Adrenal gland (tissue), 12 donors: ENCODE measurements around the gene FBXO24. TPM values are rescaled to one million over a fixed set of nuclear protein-coding genes. Genes with fewer than 3 reads are reported as not detected.
A peak's percentile ranks its signal among the peaks of the same experiment; 100 is the strongest.

Experiments
- DNase-seq, 7 donors: peaks; one replicate each; pipeline ENCODE4 v3.0.0-alpha.2; 2019 to 2020
- H3K27ac ChIP-seq, 5 donors: fragments of 200-600 bp; sonication (generic) in 4 of 5; 1 replicate in 3 of 5; 2 replicates in 2 of 5; pipeline versions ENCODE4 v1.5.1 to v1.8.0; 2016 to 2020; ENCODE audit warnings: mild to moderate bottlenecking in 1 of 5
- H3K27me3 ChIP-seq: fragments of 200-600 bp; 2 replicates; pipeline ENCODE4 v1.8.0; 2021
- H3K36me3 ChIP-seq, 2 donors: fragments of 200-600 bp; replicated peaks in 1 of 2; 1 replicate in 1 of 2; 2 replicates in 1 of 2; pipeline versions ENCODE4 v1.5.1 to v1.8.0; 2018 to 2022
- H3K4me1 ChIP-seq, 2 donors: fragments of 200-600 bp; replicated peaks in 1 of 2; 1 replicate in 1 of 2; 2 replicates in 1 of 2; pipeline versions ENCODE4 v1.5.1 to v1.8.0; 2018 to 2021
- H3K4me3 ChIP-seq, 4 donors: fragments of 200-600 bp; sonication (generic) in 3 of 4; one replicate each; pipeline ENCODE4 v1.5.1; 2016 to 2018
- H3K9me3 ChIP-seq, 3 donors: fragments of 200-600 bp; sonication (generic) in 1 of 3; replicated peaks in 1 of 3; 1 replicate in 2 of 3; 2 replicates in 1 of 3; pipeline versions ENCODE4 v1.5.1 to v1.8.0; 2016 to 2021
- POLR2A ChIP-seq, 2 donors: fragments of 450-650 bp; IDR thresholded peaks; one replicate each; pipeline ENCODE4 v1.6.1; 2017; ENCODE audit warnings: antibody characterized with exemption in 2 of 2, mild to moderate bottlenecking in 2 of 2, moderate library complexity in 1 of 2
- WGBS, 4 donors: extraction: QIAGEN DNeasy Blood & Tissue Kit in 2 of 4; methylation state at CpG; one replicate each; pipeline versions ENCODE4 v1.1.5 to v1.1.7; 2013 to 2017; 5-methylcytosine and 5-hydroxymethylcytosine counted together
- intact Hi-C, 2 donors: fragments of 100-400 bp; cut with DNase I; formaldehyde crosslinking; loops; one replicate each; pipeline versions ENCODE4 v1.14.1 to v1.15.0; 2022 to 2023
- polyA plus RNA-seq, 3 donors: library from polyadenylated mRNA; stranded (reverse); fragments of 200-250 nt in 2 of 3; fragments of 350-450 nt in 1 of 3; fragmentation: Illumina TruSeq in 1 of 3; extraction: RNeasy Lipid Tissue Mini Kit (QIAGEN cat#74804) in 1 of 3; gene quantifications; one replicate each; pipeline ENCODE4 v1.2.3, GENCODE V29; 2013 to 2014
- total RNA-seq, 9 donors: library from RNA; depleted of rRNA in 4 of 9; stranded (reverse); fragments of >200 nt in 4 of 9; fragments of 120-200 nt in 1 of 9; fragmentation: NEBNext Ultra II Directional in 1 of 9; extraction: Animal tissue kit (Norgen Biotek cat#: 25700) in 1 of 9; gene quantifications; one replicate each; pipeline versions ENCODE4 v1.1.0 to v1.2.4, GENCODE V29; 2013 to 2023
- TF ChIP-seq, protein P1 (sequence below), 6 experiments: fragments of 450-650 bp in 4 of 6; fragments of 200-600 bp in 2 of 6; sonication (generic) in 1 of 6; IDR thresholded peaks; 1 replicate in 5 of 6; 2 replicates in 1 of 6; pipeline versions ENCODE4 v1.5.1 to v1.8.0; 2016 to 2021; ENCODE audit warnings: antibody characterized with exemption in 6 of 6, mild to moderate bottlenecking in 2 of 6, moderate library complexity in 1 of 6
- donor health status: healthy with polysubstance abuse.
- donor health status: Bipolar disorder and iron deficiency.
- donor health status: DM: yes; HTN: yes; CAD: no.
- donor health status: DM: no; HTN: no; CAD: no.
- donor health status: DM: no; HTN: no; CAD: no.
- donor health status: DM: yes; HTN: yes; CAD: no.

FBXO24 gene
- total and polyA plus RNA-seq, 12 donors, result 0.16 to 2.8 (median 0.89) TPM; not detected in 2

DNA sequence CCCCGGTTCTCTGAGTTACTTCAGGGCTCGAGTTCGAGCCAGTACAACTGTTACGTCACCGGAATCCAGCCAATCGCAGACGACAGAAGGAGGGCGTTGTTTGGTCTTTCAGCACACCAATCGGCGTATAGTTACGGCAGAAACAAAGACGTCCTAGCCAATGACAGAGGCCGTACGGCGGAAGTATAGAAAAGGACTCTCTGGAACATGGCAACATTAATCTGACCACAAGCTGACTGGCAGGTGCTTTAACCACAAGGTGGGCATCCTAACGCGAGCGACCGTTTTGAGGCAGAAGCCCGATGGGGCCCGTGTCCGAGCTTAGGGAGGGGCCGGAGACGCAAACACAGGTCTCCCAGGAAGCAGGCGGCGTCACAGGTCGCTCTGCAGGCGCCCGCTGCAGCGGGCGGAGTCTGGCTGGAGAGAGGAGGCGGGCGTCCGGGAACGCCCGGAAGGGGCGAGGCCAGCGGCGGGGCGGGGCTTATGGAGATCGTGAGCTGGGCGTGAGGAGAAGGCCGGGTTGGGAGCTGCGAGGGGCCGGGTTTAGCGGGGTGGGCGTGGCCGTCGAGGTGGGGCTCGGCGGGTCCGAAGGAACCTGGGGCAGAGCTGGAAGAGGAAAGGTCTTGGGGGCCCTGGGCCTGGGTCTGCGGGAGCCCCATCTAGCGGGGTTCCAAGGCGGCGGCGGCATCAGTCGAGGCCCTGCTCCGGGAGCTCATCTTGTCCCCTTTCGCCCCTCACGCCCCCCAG is 26.0 kb downstream of the FBXO24 start, which contains the start of gene MOSPD3:
Gene MOSPD3 (plus strand): TSS at position 558 of the 747 bp plus-strand sequence. CDS start 252 bp downstream, outside the sequence.
- no peaks in the 10 kb centered on the region for H3K36me3 ChIP-seq
- peak within 1 kb of the TSS in 3 of 4 donors; percentile 75 to 83 (median 77) for H3K4me3 ChIP-seq
- H3K9me3 ChIP-seq, result no peaks in the 10 kb centered on the region
- DNase-seq, result peak; percentile 98 to 100 (median 99)
- WGBS, 4 donors, result 0% methylated on average over 7 to 61 of the region's 61 CpGs
- H3K27me3 ChIP-seq, result no peaks in the 10 kb centered on the region
- H3K4me1 ChIP-seq, result peaks cover 12 to 13% of the 10 kb centered on the region in 2 donors
- peak within 1 kb of the TSS; percentile 78 to 97 (median 90) for H3K27ac ChIP-seq
- intact Hi-C loops, result no loop called here
- TF ChIP-seq POLR2A (IDR thresholded peaks at IDR 0.05), result peak; percentile 83 to 94
- TF ChIP-seq, protein P1, sequence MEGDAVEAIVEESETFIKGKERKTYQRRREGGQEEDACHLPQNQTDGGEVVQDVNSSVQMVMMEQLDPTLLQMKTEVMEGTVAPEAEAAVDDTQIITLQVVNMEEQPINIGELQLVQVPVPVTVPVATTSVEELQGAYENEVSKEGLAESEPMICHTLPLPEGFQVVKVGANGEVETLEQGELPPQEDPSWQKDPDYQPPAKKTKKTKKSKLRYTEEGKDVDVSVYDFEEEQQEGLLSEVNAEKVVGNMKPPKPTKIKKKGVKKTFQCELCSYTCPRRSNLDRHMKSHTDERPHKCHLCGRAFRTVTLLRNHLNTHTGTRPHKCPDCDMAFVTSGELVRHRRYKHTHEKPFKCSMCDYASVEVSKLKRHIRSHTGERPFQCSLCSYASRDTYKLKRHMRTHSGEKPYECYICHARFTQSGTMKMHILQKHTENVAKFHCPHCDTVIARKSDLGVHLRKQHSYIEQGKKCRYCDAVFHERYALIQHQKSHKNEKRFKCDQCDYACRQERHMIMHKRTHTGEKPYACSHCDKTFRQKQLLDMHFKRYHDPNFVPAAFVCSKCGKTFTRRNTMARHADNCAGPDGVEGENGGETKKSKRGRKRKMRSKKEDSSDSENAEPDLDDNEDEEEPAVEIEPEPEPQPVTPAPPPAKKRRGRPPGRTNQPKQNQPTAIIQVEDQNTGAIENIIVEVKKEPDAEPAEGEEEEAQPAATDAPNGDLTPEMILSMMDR (IDR thresholded peaks at IDR 0.05), result peak in 2 of 6 experiments; percentile 11 to 30

GRCh38 chr7:100612730-100613390 is 26.7 kb downstream of the FBXO24 start:
- H3K4me3 ChIP-seq, result peak overlapping the region in 3 of 4 donors; percentile 75 to 83 (median 77)
- peaks cover 12 to 13% of the 10 kb centered on the region in 2 donors for H3K4me1 ChIP-seq
- 0 to 20% (median 3%) methylated on average over 3 to 29 of the region's 29 CpGs for WGBS, 4 donors
- H3K27me3 ChIP-seq, result no peaks in the 10 kb centered on the region
- peak overlapping the region in 2 of 5 donors; percentile 86 to 95 for H3K27ac ChIP-seq
- intact Hi-C loops, result no loop called here
- no peaks in the 10 kb centered on the region for H3K9me3 ChIP-seq
- DNase-seq, result peak in 5 of 7 donors; percentile 35 to 62 (median 40)
- no peaks in the 10 kb centered on the region for H3K36me3 ChIP-seq
- TF ChIP-seq, protein P1 (IDR thresholded peaks at IDR 0.05), result peak in 1 of 6 experiments; percentile 20
- TF ChIP-seq POLR2A (IDR thresholded peaks at IDR 0.05), result no peak

DNA sequence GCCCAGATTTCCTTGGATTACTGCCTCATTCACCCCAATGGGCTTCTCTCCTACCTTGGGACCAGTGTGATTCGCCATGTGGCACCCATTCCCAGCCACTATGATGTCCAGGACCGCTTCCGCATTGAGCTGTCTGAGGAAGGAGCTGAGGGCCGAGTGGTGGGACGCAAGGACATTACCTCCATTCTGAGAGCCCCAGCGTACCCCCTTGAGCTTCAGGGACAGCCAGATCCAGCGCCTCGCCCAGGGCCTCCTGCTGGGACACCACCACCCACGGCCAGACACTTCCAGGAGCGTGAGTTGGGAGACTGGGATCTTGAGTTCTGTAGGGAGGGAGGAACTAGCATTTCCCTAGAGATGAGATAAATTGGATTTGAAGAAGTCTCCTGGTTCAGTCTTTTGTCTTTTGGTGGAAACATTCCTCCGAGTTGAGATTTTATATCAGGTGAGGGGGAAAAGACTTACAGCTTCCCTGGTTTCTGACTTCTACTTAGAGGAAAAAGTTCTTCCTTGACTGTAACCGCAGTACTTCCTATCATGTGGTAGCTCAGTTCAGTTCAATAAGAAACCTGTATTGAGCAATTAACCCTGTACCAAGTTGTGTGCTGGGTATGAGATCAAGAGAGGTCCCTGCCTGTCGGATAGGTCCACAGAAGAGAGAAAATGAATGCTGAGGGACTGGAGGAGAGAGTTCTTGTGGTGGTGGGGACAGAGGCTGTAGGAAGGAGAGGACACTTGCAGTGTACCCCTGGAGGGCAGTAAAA is 27.5 kb downstream of the FBXO24 start:
- Histone ChIP-seq H3K27ac (no peak overlapping the region), H3K27me3 (no peaks in the 10 kb centered on the region), H3K36me3 (no peaks in the 10 kb centered on the region), H3K4me1 (peaks cover 12 to 13% of the 10 kb centered on the region in 2 donors), H3K4me3 (peak overlapping the region in 1 of 4 donors; percentile 77), H3K9me3 (no peaks in the 10 kb centered on the region)
- DNase-seq, result no peak
- intact Hi-C loops, result no loop called here
- 83 to 95% (median 88%) methylated on average over 13 of the region's 13 CpGs for WGBS, 4 donors
- no peak for TF ChIP-seq POLR2A (IDR thresholded peaks at IDR 0.05)
- TF ChIP-seq, protein P1 (IDR thresholded peaks at IDR 0.05), result no peak
